Heart left ventricle (tissue), 13 donors: ENCODE measurements around the gene CDH23.

Experiments used
- CTCF ChIP-seq, 12 donors: fragments of 200-600 bp; sonication (generic) in 4 of 12; IDR thresholded peaks; one replicate each; pipeline versions ENCODE4 v1.5.0 to v1.8.0; 2018 to 2022; ENCODE audit warnings: antibody characterized with exemption in 12 of 12, mild to moderate bottlenecking in 5 of 12
- POLR2A ChIP-seq, 2 donors: fragments of 450-650 bp; IDR thresholded peaks; one replicate each; pipeline ENCODE4 v1.6.1; 2017; ENCODE audit warnings: antibody characterized with exemption in 2 of 2, mild to moderate bottlenecking in 2 of 2, moderate library complexity in 2 of 2
- donor health status: ischemic (EF 13 %, LVEDD 7.1; RV severe dilation, severe dysfunction).
- donor health status: DM: no; HTN: yes; CAD: no.
- donor health status: DM: no; HTN: no; CAD: no.
- donor health status: ischemic (EF 25% LVEDD 6.9; RV normal size, moderate dysfunction).
- donor health status: ischemic (EF 25% LVEDD 5.7; RV mildly dilated, moderate dysfunction).
- donor health status: ischemic (EF 35%, LVEDD 5.7; RV mildly dilated, moderate dysfunction).
- donor health status: nonischemic (EF 11% LVEDD 7.7; RV severe dilation, severe dysfunction).
- donor health status: DM: yes; HTN: yes; CAD: no.
- donor health status: PGD.
- donor health status: ischemic (EF 29% LVEDD 5.4; RV normal size, mild dysfunction).
- donor health status: nonischemic (EF 23%, LVEDD 6.1; RV moderate dilation, normal function).

DNA sequence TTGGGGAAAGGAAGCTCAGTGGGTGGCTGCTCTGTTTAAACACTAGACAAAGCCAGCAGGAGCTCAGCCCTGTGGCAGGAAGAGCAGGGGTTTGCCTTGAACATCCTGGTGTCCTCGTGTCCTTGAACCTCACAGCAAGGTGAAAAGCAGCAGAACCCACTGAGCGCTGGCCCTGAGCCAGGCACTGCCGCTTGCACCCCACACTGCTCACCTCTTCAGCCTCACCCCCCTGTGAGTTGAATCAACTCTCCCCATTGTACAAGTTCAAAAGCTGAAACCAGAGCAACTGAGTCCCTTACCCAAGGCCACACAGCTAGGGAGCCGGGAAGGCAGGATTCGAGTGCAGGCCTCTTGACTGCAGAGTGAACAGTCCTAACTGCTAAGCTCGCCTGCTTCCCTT lies 45.6 kb upstream of the CDH23 start:
- no peak for TF ChIP-seq CTCF (IDR thresholded peaks at IDR 0.05)
- no peak for TF ChIP-seq POLR2A (IDR thresholded peaks at IDR 0.05)
